IMR-90 (cell line): Measurements from ENCODE around the gene OR51S1.

Experiments used
- BHLHE40 ChIP-seq: fragments of 150-350 bp; IDR thresholded peaks from 2 replicates; pipeline ENCODE4 v1.6.1; 2016; ENCODE audit warnings: mild to moderate bottlenecking, low read depth, low read length
- CTCF ChIP-seq: conservative IDR thresholded peaks from 2 replicates; pipeline ENCODE4 v1.5.1; 2012; ENCODE audit warnings: mild to moderate bottlenecking, low read depth, low read length, improper control_type of control experiment
- FOS ChIP-seq: fragments of 150-350 bp; IDR thresholded peaks from 2 replicates; pipeline ENCODE4 v1.6.1; 2016; ENCODE audit warnings: low read depth, low read length
- MAZ ChIP-seq: IDR thresholded peaks from 2 replicates; pipeline ENCODE4 v1.6.1; 2012; ENCODE audit warnings: low read depth, mild to moderate bottlenecking, low read length, improper control_type of control experiment, moderate library complexity, borderline replicate concordance
- POLR2A ChIP-seq: IDR thresholded peaks from 2 replicates; pipeline ENCODE4 v1.6.1; 2012; ENCODE audit warnings: mild to moderate bottlenecking, low read depth, low read length
- RCOR1 ChIP-seq: IDR thresholded peaks from 2 replicates; pipeline ENCODE4 v1.6.1; 2012; ENCODE audit warnings: mild to moderate bottlenecking, low read length, improper control_type of control experiment; ENCODE audit not compliant: insufficient replicate concordance
- RFX5 ChIP-seq: IDR thresholded peaks from 2 replicates; pipeline ENCODE4 v1.8.0; 2012; ENCODE audit warnings: low read depth, mild to moderate bottlenecking, low read length, moderate library complexity
- SMC3 ChIP-seq: fragments of 150-350 bp; IDR thresholded peaks from 2 replicates; pipeline ENCODE4 v1.6.1; 2016; ENCODE audit warnings: low read depth, mild to moderate bottlenecking, antibody characterized with exemption, low read length, moderate library complexity
- USF2 ChIP-seq: fragments of 150-350 bp; IDR thresholded peaks from 2 replicates; pipeline ENCODE4 v1.6.1; 2017; ENCODE audit warnings: mild to moderate bottlenecking, antibody characterized with exemption, low read length, low read depth

- TF ChIP-seq POLR2A, result no peak
- TF ChIP-seq SMC3, result no peak
- TF ChIP-seq CTCF, result no peak
- no peak for TF ChIP-seq FOS
- peak; percentile 69; the same call in 1 of the 2 replicates for TF ChIP-seq BHLHE40
- TF ChIP-seq MAZ, result no peak
- TF ChIP-seq USF2, result no peak
- TF ChIP-seq RFX5, result no peak
- TF ChIP-seq RCOR1, result no peak
Observed at GRCh38 chr11:4881188-4881587, 32.2 kb upstream of the OR51S1 start.
